Measurements from ENCODE around the gene PAK1.

The PAK1 gene

GRCh38 chr11:77438487-77438886 lies 35.4 kb downstream of the PAK1 start:
- Histone ChIP-seq H3K27me3 (ENCODE audit: insufficient read depth, low read length) (peaks cover 4% of the 10 kb centered on the region; the same call in 1 of the 2 replicates), H3K27ac (ENCODE audit: low read depth, low read length) (no peak overlapping the region), H2AFZ (ENCODE audit: low read length, unreplicated experiment) (no peak overlapping the region), H3K79me2 (ENCODE audit: control insufficient read depth, insufficient read depth, low read length, unreplicated experiment) (no peaks in the 10 kb centered on the region), H3K4me3 (ENCODE audit: low read depth, low read length) (no peak overlapping the region), H3K36me3 (ENCODE audit: insufficient read depth, low read length) (no peaks in the 10 kb centered on the region), H3K4me1 (ENCODE audit: control insufficient read depth, insufficient read depth, low read length, unreplicated experiment) (no peaks in the 10 kb centered on the region)

GRCh38 chr11:77436969-77437368 lies 36.9 kb downstream of the PAK1 start:
- H3K27me3 ChIP-seq (ENCODE audit: insufficient read depth, low read length): peaks cover 4% of the 10 kb centered on the region; the same call in 1 of the 2 replicates
- no peaks in the 10 kb centered on the region for H3K79me2 ChIP-seq (ENCODE audit: control insufficient read depth, insufficient read depth, low read length, unreplicated experiment)
- no peaks in the 10 kb centered on the region for H3K4me1 ChIP-seq (ENCODE audit: control insufficient read depth, insufficient read depth, low read length, unreplicated experiment)
- H2AFZ ChIP-seq (ENCODE audit: low read length, unreplicated experiment): no peak overlapping the region
- no peak overlapping the region for H3K4me3 ChIP-seq (ENCODE audit: low read depth, low read length)
- H3K36me3 ChIP-seq (ENCODE audit: insufficient read depth, low read length): no peaks in the 10 kb centered on the region
- no peak overlapping the region for H3K27ac ChIP-seq (ENCODE audit: low read depth, low read length)

- Histone ChIP-seq H3K79me2 (ENCODE audit: control insufficient read depth, insufficient read depth, low read length, unreplicated experiment) (no peaks in the 10 kb centered on the region), H3K36me3 (ENCODE audit: insufficient read depth, low read length) (no peaks in the 10 kb centered on the region), H3K4me1 (ENCODE audit: control insufficient read depth, insufficient read depth, low read length, unreplicated experiment) (no peaks in the 10 kb centered on the region), H3K27ac (ENCODE audit: low read depth, low read length) (no peak overlapping the region), H3K4me3 (ENCODE audit: low read depth, low read length) (no peak overlapping the region), H3K27me3 (ENCODE audit: insufficient read depth, low read length) (peaks cover 4% of the 10 kb centered on the region; the same call in 1 of the 2 replicates), H2AFZ (ENCODE audit: low read length, unreplicated experiment) (no peak overlapping the region)
Observed at GRCh38 chr11:77436506-77436905, 37.4 kb downstream of the PAK1 start.

- no peak overlapping the region for H3K27ac ChIP-seq (ENCODE audit: low read depth, low read length)
- no peaks in the 10 kb centered on the region for H3K79me2 ChIP-seq (ENCODE audit: control insufficient read depth, insufficient read depth, low read length, unreplicated experiment)
- H2AFZ ChIP-seq (ENCODE audit: low read length, unreplicated experiment): no peak overlapping the region
- no peaks in the 10 kb centered on the region for H3K36me3 ChIP-seq (ENCODE audit: insufficient read depth, low read length)
- peaks cover 4% of the 10 kb centered on the region; the same call in 1 of the 2 replicates for H3K27me3 ChIP-seq (ENCODE audit: insufficient read depth, low read length)
- H3K4me3 ChIP-seq (ENCODE audit: low read depth, low read length): no peak overlapping the region
- no peaks in the 10 kb centered on the region for H3K4me1 ChIP-seq (ENCODE audit: control insufficient read depth, insufficient read depth, low read length, unreplicated experiment)
Observed at GRCh38 chr11:77435972-77436371, 37.9 kb downstream of the PAK1 start.

GRCh38 chr11:77431813-77432212 lies 42.1 kb downstream of the PAK1 start:
- H3K4me1 ChIP-seq (ENCODE audit: control insufficient read depth, insufficient read depth, low read length, unreplicated experiment): no peaks in the 10 kb centered on the region
- no peaks in the 10 kb centered on the region for H3K27me3 ChIP-seq (ENCODE audit: insufficient read depth, low read length)
- no peaks in the 10 kb centered on the region for H3K79me2 ChIP-seq (ENCODE audit: control insufficient read depth, insufficient read depth, low read length, unreplicated experiment)
- no peak overlapping the region for H3K27ac ChIP-seq (ENCODE audit: low read depth, low read length)
- no peak overlapping the region for H2AFZ ChIP-seq (ENCODE audit: low read length, unreplicated experiment)
- no peaks in the 10 kb centered on the region for H3K36me3 ChIP-seq (ENCODE audit: insufficient read depth, low read length)
- no peak overlapping the region for H3K4me3 ChIP-seq (ENCODE audit: low read depth, low read length)

GRCh38 chr11:77428598-77428997 lies 45.3 kb downstream of the PAK1 start:
- H3K4me3 ChIP-seq (ENCODE audit: low read depth, low read length): no peak overlapping the region
- H3K36me3 ChIP-seq (ENCODE audit: insufficient read depth, low read length): no peaks in the 10 kb centered on the region
- no peaks in the 10 kb centered on the region for H3K79me2 ChIP-seq (ENCODE audit: control insufficient read depth, insufficient read depth, low read length, unreplicated experiment)
- no peaks in the 10 kb centered on the region for H3K4me1 ChIP-seq (ENCODE audit: control insufficient read depth, insufficient read depth, low read length, unreplicated experiment)
- H3K27ac ChIP-seq (ENCODE audit: low read depth, low read length): no peak overlapping the region
- no peaks in the 10 kb centered on the region for H3K27me3 ChIP-seq (ENCODE audit: insufficient read depth, low read length)
- no peak overlapping the region for H2AFZ ChIP-seq (ENCODE audit: low read length, unreplicated experiment)

- H3K27ac ChIP-seq (ENCODE audit: low read depth, low read length): no peak overlapping the region
- H3K27me3 ChIP-seq (ENCODE audit: insufficient read depth, low read length): no peaks in the 10 kb centered on the region
- no peak overlapping the region for H3K4me3 ChIP-seq (ENCODE audit: low read depth, low read length)
- H3K36me3 ChIP-seq (ENCODE audit: insufficient read depth, low read length): no peaks in the 10 kb centered on the region
- no peak overlapping the region for H2AFZ ChIP-seq (ENCODE audit: low read length, unreplicated experiment)
- no peaks in the 10 kb centered on the region for H3K4me1 ChIP-seq (ENCODE audit: control insufficient read depth, insufficient read depth, low read length, unreplicated experiment)
- no peaks in the 10 kb centered on the region for H3K79me2 ChIP-seq (ENCODE audit: control insufficient read depth, insufficient read depth, low read length, unreplicated experiment)
Observed at GRCh38 chr11:77425346-77425745, 48.5 kb downstream of the PAK1 start.

- H3K27me3 ChIP-seq (ENCODE audit: insufficient read depth, low read length): no peaks in the 10 kb centered on the region
- no peak overlapping the region for H2AFZ ChIP-seq (ENCODE audit: low read length, unreplicated experiment)
- H3K4me1 ChIP-seq (ENCODE audit: control insufficient read depth, insufficient read depth, low read length, unreplicated experiment): no peaks in the 10 kb centered on the region
- no peaks in the 10 kb centered on the region for H3K79me2 ChIP-seq (ENCODE audit: control insufficient read depth, insufficient read depth, low read length, unreplicated experiment)
- no peak overlapping the region for H3K27ac ChIP-seq (ENCODE audit: low read depth, low read length)
- H3K36me3 ChIP-seq (ENCODE audit: insufficient read depth, low read length): no peaks in the 10 kb centered on the region
- no peak overlapping the region for H3K4me3 ChIP-seq (ENCODE audit: low read depth, low read length)
Observed at GRCh38 chr11:77424644-77425043, 49.2 kb downstream of the PAK1 start.

GRCh38 chr11:77423624-77424023 lies 50.3 kb downstream of the PAK1 start:
- no peaks in the 10 kb centered on the region for H3K27me3 ChIP-seq (ENCODE audit: insufficient read depth, low read length)
- no peaks in the 10 kb centered on the region for H3K79me2 ChIP-seq (ENCODE audit: control insufficient read depth, insufficient read depth, low read length, unreplicated experiment)
- no peak overlapping the region for H2AFZ ChIP-seq (ENCODE audit: low read length, unreplicated experiment)
- no peaks in the 10 kb centered on the region for H3K36me3 ChIP-seq (ENCODE audit: insufficient read depth, low read length)
- no peak overlapping the region for H3K4me3 ChIP-seq (ENCODE audit: low read depth, low read length)
- no peak overlapping the region for H3K27ac ChIP-seq (ENCODE audit: low read depth, low read length)
- H3K4me1 ChIP-seq (ENCODE audit: control insufficient read depth, insufficient read depth, low read length, unreplicated experiment): no peaks in the 10 kb centered on the region

GRCh38 chr11:77422687-77423086 lies 51.2 kb downstream of the PAK1 start:
- H3K36me3 ChIP-seq (ENCODE audit: insufficient read depth, low read length): no peaks in the 10 kb centered on the region
- H3K27ac ChIP-seq (ENCODE audit: low read depth, low read length): no peak overlapping the region
- H3K4me1 ChIP-seq (ENCODE audit: control insufficient read depth, insufficient read depth, low read length, unreplicated experiment): no peaks in the 10 kb centered on the region
- H3K27me3 ChIP-seq (ENCODE audit: insufficient read depth, low read length): no peaks in the 10 kb centered on the region
- no peak overlapping the region for H2AFZ ChIP-seq (ENCODE audit: low read length, unreplicated experiment)
- no peak overlapping the region for H3K4me3 ChIP-seq (ENCODE audit: low read depth, low read length)
- H3K79me2 ChIP-seq (ENCODE audit: control insufficient read depth, insufficient read depth, low read length, unreplicated experiment): no peaks in the 10 kb centered on the region

GRCh38 chr11:77421041-77421723 lies 52.7 kb downstream of the PAK1 start:
- no peak overlapping the region for H2AFZ ChIP-seq (ENCODE audit: low read length, unreplicated experiment)
- H3K36me3 ChIP-seq (ENCODE audit: insufficient read depth, low read length): no peaks in the 10 kb centered on the region
- no peaks in the 10 kb centered on the region for H3K27me3 ChIP-seq (ENCODE audit: insufficient read depth, low read length)
- H3K4me1 ChIP-seq (ENCODE audit: control insufficient read depth, insufficient read depth, low read length, unreplicated experiment): no peaks in the 10 kb centered on the region
- H3K4me3 ChIP-seq (ENCODE audit: low read depth, low read length): no peak overlapping the region
- no peak overlapping the region for H3K27ac ChIP-seq (ENCODE audit: low read depth, low read length)
- no peaks in the 10 kb centered on the region for H3K79me2 ChIP-seq (ENCODE audit: control insufficient read depth, insufficient read depth, low read length, unreplicated experiment)
